ENCODE measurements around the gene BCKDHB.
A peak's percentile ranks its signal among the peaks of the same experiment; 100 is the strongest.
"Not testable (repeated sequence)": the region's sequence is repeated elsewhere in the genome, so short reads cannot be mapped to it uniquely, and the experiment has no call there.

Gene BCKDHB

DNA sequence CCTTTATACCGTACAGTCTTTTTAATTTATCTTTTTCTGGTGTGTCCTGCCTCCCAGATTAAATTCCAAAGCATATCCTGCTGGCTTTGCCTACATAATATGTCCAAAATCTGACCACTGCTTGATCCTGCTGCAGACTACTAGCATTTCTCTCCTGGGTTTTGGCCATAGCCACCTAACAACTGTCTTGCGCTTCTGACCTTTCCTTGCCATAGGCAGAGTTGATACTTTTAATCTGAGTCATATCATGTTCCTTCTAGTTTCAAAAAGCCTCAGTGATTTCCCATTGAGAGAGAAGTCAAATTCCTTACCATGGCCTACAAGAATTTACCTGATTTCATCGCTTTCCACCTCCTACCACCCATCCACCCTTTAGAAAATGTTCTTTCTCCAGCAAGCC lies 104.8 kb downstream of the BCKDHB start:
- TF ChIP-seq, protein P1, sequence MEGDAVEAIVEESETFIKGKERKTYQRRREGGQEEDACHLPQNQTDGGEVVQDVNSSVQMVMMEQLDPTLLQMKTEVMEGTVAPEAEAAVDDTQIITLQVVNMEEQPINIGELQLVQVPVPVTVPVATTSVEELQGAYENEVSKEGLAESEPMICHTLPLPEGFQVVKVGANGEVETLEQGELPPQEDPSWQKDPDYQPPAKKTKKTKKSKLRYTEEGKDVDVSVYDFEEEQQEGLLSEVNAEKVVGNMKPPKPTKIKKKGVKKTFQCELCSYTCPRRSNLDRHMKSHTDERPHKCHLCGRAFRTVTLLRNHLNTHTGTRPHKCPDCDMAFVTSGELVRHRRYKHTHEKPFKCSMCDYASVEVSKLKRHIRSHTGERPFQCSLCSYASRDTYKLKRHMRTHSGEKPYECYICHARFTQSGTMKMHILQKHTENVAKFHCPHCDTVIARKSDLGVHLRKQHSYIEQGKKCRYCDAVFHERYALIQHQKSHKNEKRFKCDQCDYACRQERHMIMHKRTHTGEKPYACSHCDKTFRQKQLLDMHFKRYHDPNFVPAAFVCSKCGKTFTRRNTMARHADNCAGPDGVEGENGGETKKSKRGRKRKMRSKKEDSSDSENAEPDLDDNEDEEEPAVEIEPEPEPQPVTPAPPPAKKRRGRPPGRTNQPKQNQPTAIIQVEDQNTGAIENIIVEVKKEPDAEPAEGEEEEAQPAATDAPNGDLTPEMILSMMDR (IDR thresholded peaks at IDR 0.05; ENCODE audit: low read depth, low read length, missing control alignments), result no peak

GRCh38 chr6:80211890-80212289 lies 105.4 kb downstream of the BCKDHB start:
- not testable (repeated sequence) for DNase-seq (ENCODE audit: extremely low read depth, low read depth); H3K4me3 ChIP-seq (replicated peaks; ENCODE audit: low read depth, low read length)

More for the DNA sequence above, 104.8 kb downstream of the BCKDHB start:
- DNase-seq (ENCODE audit: extremely low read depth, low read depth), result no peak
- no peak overlapping the region for H3K4me3 ChIP-seq (replicated peaks; ENCODE audit: low read depth, low read length)

DNA sequence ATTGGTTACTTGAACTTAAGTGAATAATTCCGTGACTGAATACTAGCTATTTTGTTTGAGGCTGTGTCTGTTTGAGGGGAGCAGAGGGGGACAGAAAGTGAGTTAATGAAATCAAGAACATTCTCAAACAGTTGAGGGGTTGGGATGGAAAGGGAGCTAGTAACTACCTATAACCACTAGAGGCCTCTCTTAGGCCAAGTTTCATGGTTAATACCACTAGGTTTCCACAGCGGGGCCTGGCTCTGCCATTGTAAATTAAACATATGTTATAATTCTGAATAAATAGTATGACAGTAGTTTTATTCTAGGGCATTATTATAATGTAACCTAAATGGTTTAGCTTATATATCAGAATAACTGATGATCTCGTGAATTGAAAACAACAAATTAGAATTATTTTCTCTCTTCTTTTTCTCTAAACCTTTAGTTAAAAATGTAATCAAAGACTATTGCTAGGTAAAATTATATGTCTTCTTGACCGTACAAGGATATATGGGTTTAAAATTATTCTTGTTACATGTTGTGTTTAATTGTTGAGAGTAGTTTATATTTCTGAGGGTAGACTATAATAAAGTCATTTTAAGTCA lies 108.1 kb downstream of the BCKDHB start:
- no peak overlapping the region for H3K4me3 ChIP-seq (replicated peaks; ENCODE audit: low read depth, low read length)
- TF ChIP-seq, protein P1 (IDR thresholded peaks at IDR 0.05; ENCODE audit: low read depth, low read length, missing control alignments), result peak; percentile 75
- DNase-seq (ENCODE audit: extremely low read depth, low read depth), result peak; percentile 16

GRCh38 chr6:80215063-80215462 lies 108.6 kb downstream of the BCKDHB start:
- no peak for DNase-seq (ENCODE audit: extremely low read depth, low read depth)
- no peak overlapping the region for H3K4me3 ChIP-seq (replicated peaks; ENCODE audit: low read depth, low read length)
- TF ChIP-seq, protein P1 (IDR thresholded peaks at IDR 0.05; ENCODE audit: low read depth, low read length, missing control alignments), result no peak

GRCh38 chr6:80217794-80218193 lies 111.3 kb downstream of the BCKDHB start:
- DNase-seq (ENCODE audit: extremely low read depth, low read depth), result peak; percentile 48
- TF ChIP-seq, protein P1 (IDR thresholded peaks at IDR 0.05; ENCODE audit: low read depth, low read length, missing control alignments), result no peak
- no peak overlapping the region for H3K4me3 ChIP-seq (replicated peaks; ENCODE audit: low read depth, low read length)

DNA sequence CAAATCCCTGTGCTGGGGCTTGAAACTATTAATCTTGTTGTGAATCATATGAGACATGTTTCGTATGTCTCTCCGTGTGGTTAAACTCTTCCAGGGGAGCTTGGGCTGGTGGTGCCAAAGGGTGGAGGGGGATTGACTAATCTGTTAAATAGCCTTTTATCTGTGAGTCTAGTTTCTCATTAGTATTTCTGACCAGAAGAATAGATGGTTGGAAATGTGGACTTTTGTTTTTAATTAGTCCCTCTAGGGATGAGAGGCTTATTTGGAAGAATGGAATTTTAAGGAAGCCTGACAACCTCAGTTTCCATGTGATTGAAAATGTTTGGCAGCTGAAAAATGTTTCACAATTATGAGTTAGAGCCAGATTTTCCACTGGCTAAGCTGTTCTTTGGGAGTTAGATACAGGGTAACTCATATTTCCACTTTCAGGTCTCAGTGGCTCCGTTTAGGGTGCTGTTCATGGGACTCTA lies 117.3 kb downstream of the BCKDHB start:
- peak; percentile 6 for DNase-seq (ENCODE audit: extremely low read depth, low read depth)
- H3K4me3 ChIP-seq (replicated peaks; ENCODE audit: low read depth, low read length), result no peak overlapping the region
- TF ChIP-seq, protein P1 (IDR thresholded peaks at IDR 0.05; ENCODE audit: low read depth, low read length, missing control alignments), result no peak

DNA sequence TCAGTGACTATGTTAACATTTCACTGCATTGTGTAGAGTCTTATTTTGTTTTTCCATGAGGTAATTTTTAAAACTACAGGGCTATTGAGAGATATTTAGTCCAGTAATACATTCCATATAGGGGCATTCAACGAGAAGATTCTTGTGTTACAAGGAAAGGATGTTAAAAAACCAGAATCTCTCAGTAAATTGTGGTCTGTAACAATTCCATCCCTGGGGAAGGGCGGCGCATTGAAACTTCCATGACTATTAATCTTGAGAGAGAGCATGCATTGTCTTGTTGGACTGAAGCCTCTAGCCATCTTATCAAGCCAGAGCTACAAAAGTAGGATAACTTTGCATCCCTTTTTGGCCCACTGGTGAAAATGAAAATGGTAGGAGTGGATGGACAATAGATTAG lies 119.7 kb downstream of the BCKDHB start:
- no peak overlapping the region for H3K4me3 ChIP-seq (replicated peaks; ENCODE audit: low read depth, low read length)
- DNase-seq (ENCODE audit: extremely low read depth, low read depth), result no peak
- TF ChIP-seq, protein P1 (IDR thresholded peaks at IDR 0.05; ENCODE audit: low read depth, low read length, missing control alignments), result no peak
